DND-41 (cell line): Measurements from ENCODE around the gene TUBA1A.

ENCODE experiments used
- EZH2 ChIP-seq: IDR thresholded peaks from 3 replicates; pipeline ENCODE4 v1.6.1; 2012; ENCODE audit warnings: borderline replicate concordance, low read depth, mild to moderate bottlenecking, moderate library complexity, low read length, inconsistent platforms; ENCODE audit not compliant: severe bottlenecking
- TF ChIP-seq, protein P1 (sequence below): IDR thresholded peaks from 2 replicates; pipeline ENCODE4 v1.5.1; 2012; ENCODE audit warnings: borderline replicate concordance, low read length, moderate library complexity, mild to moderate bottlenecking; ENCODE audit not compliant: poor library complexity, severe bottlenecking; ENCODE audit errors: extremely low read depth

GRCh38 chr12:49230176-49230804 lies 41.4 kb upstream of the TUBA1A start:
- TF ChIP-seq, protein P1, sequence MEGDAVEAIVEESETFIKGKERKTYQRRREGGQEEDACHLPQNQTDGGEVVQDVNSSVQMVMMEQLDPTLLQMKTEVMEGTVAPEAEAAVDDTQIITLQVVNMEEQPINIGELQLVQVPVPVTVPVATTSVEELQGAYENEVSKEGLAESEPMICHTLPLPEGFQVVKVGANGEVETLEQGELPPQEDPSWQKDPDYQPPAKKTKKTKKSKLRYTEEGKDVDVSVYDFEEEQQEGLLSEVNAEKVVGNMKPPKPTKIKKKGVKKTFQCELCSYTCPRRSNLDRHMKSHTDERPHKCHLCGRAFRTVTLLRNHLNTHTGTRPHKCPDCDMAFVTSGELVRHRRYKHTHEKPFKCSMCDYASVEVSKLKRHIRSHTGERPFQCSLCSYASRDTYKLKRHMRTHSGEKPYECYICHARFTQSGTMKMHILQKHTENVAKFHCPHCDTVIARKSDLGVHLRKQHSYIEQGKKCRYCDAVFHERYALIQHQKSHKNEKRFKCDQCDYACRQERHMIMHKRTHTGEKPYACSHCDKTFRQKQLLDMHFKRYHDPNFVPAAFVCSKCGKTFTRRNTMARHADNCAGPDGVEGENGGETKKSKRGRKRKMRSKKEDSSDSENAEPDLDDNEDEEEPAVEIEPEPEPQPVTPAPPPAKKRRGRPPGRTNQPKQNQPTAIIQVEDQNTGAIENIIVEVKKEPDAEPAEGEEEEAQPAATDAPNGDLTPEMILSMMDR, result no peak
- TF ChIP-seq EZH2, result no peak
